ENCODE measurements around the gene HECTD1. TPM values are rescaled to one million over a fixed set of nuclear protein-coding genes. Genes with fewer than 3 reads are reported as not detected.
A peak's percentile ranks its signal among the peaks of the same experiment; 100 is the strongest.

The HECTD1 gene
- total and polyA plus RNA-seq, 9 of the 15 experiments (the other 6 are each of a cell fraction or from before 2014, with no cell fraction given), result 27.9 to 111 (median 78.1) TPM

GRCh38 chr14:31059152-31059924 is 148.3 kb downstream of the HECTD1 start (continued):
- TF ChIP-seq NKRF (IDR thresholded peaks at IDR 0.05; ENCODE audit: borderline replicate concordance), result no peak
- peak; percentile 77; the same call in 1 of the 2 replicates for TF ChIP-seq MXI1 (IDR thresholded peaks at IDR 0.05; ENCODE audit: low read depth, low read length)
- TF ChIP-seq UBTF (IDR thresholded peaks at IDR 0.05; ENCODE audit: borderline replicate concordance in 1 of 2, low read depth in 2 of 2, low read length in 2 of 2), result no peak
- TF ChIP-seq SIN3A (IDR thresholded peaks at IDR 0.05; ENCODE audit: borderline replicate concordance in 2 of 2, control insufficient read depth in 1 of 2, low read depth in 2 of 2, low read length in 2 of 2), result peak; percentile 34 to 85; a peak in 1 of 4 replicates
- peak in 1 of 2 experiments; percentile 100; a peak in 2 of 4 replicates for TF ChIP-seq ZMIZ1 (IDR thresholded peaks at IDR 0.05; ENCODE audit: low read depth in 2 of 2, low read length in 2 of 2)
- peak; percentile 75; the same call in 1 of the 2 replicates for TF ChIP-seq ZBTB9 (CRISPR knock-in tag; IDR thresholded peaks at IDR 0.05)
- TF ChIP-seq XRCC5 (IDR thresholded peaks at IDR 0.05; ENCODE audit: low read depth, low read length), result peak; percentile 47; the same call in 1 of the 2 replicates
- TF ChIP-seq TOE1 (IDR thresholded peaks at IDR 0.05; ENCODE audit: borderline replicate concordance), result peak; percentile 51; the same call in 1 of the 2 replicates
- no peak for TF ChIP-seq TOE1 (CRISPR knock-in tag; IDR thresholded peaks at IDR 0.05; ENCODE audit: borderline replicate concordance, low read depth)
- peak; percentile 47 for TF ChIP-seq HMGN3 (IDR thresholded peaks at IDR 0.05; ENCODE audit: borderline replicate concordance, extremely low read depth, insufficient read length, low read depth, low read length)
- TF ChIP-seq HDAC3 (IDR thresholded peaks at IDR 0.05; ENCODE audit: borderline replicate concordance, partially characterized antibody), result peak; percentile 97
- peak; percentile 89 to 92 for TF ChIP-seq KDM1A (IDR thresholded peaks at IDR 0.05)

Data from K562 (cell line).